ENCODE results near the gene RBL2.
"Not testable (repeated sequence)": the region's sequence is repeated elsewhere in the genome, so short reads cannot be mapped to it uniquely, and the experiment has no call there.

The RBL2 gene

DNA sequence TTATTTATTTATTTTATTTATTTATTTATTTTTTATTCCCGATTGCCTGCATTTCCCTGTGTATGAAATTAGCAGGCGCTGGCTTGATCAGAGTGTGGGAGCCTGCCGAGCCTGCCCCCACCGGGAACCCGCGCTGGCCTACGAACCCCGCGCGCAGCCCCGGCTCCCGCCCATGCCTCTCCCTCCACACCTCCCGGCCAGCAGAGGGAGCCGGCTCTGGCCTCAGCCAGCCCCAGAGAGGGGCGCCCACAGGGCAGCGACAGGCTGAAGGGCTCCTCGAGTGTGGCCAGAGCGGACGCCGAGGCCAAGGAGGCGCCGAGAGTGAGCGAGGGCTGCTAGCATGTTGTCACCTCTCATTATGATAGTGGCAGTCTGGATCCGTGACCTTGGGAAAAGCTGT, 13.0 kb upstream of the RBL2 start:
- H3K9ac ChIP-seq (ENCODE audit: low read depth, low read length, poor library complexity, severe bottlenecking) = no peak overlapping the region
- no peaks in the 10 kb centered on the region for H3K9me2 ChIP-seq (replicated peaks; ENCODE audit: low read depth, low read length)
- H3K4me3 ChIP-seq (ENCODE audit: low read length, poor library complexity, severe bottlenecking) = no peak overlapping the region
- H3K36me3 ChIP-seq (ENCODE audit: insufficient read depth, low read length) = no peaks in the 10 kb centered on the region
- H4K20me1 ChIP-seq (ENCODE audit: insufficient read depth, low read length, poor library complexity, severe bottlenecking) = no peaks in the 10 kb centered on the region
- no peaks in the 10 kb centered on the region for H3K79me2 ChIP-seq (ENCODE audit: insufficient read depth, low read length)
- H3K9me3 ChIP-seq (ENCODE audit: insufficient read depth, low read depth, low read length) = peaks cover 4% of the 10 kb centered on the region; the same call in 1 of the 2 replicates
- H3K4me1 ChIP-seq (ENCODE audit: insufficient read depth, low read length, poor library complexity, severe bottlenecking) = peaks cover 4% of the 10 kb centered on the region
- no peak overlapping the region for H3K4me2 ChIP-seq (ENCODE audit: low read depth, low read length, poor library complexity, severe bottlenecking)
- H3K27me3 ChIP-seq (ENCODE audit: insufficient read depth, low read length, poor library complexity, severe bottlenecking) = no peaks in the 10 kb centered on the region
- no peak overlapping the region for H2AFZ ChIP-seq (ENCODE audit: low read length)
- no peaks in the 10 kb centered on the region for H3F3A ChIP-seq (ENCODE audit: low read depth)
- TF ChIP-seq CTCF (conservative IDR thresholded peaks at IDR 0.05; ENCODE audit: low read length) = no peak; the same call in 1 of the 2 replicates
- TF ChIP-seq EZH2phosphoT487 (IDR thresholded peaks at IDR 0.05; ENCODE audit: borderline replicate concordance) = no peak

DNA sequence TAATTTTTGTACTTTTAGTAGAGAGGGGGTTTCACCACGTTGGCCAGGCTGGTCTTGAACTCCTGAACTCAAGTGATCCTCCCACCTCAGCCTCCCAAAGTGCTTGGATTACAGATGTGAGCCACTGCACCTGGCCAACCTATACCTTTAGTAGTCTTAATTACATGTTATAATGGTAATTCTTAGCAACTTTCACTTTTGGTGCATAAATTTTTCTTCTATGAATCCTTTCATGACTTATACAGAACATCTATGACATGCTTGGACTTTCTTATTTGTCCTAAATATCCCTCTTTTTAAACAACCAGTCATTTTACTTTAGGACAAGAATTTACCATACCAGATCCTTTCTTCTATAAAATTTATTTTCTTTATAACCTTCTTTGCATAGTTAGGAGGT, 10.3 kb upstream of the RBL2 start:
- H4K20me1 ChIP-seq (ENCODE audit: insufficient read depth, low read length, poor library complexity, severe bottlenecking); H3K9me3 ChIP-seq (ENCODE audit: insufficient read depth, low read depth, low read length); H3K79me2 ChIP-seq (ENCODE audit: insufficient read depth, low read length); H3F3A ChIP-seq (ENCODE audit: low read depth); H3K4me2 ChIP-seq (ENCODE audit: low read depth, low read length, poor library complexity, severe bottlenecking); H3K9me2 ChIP-seq (replicated peaks; ENCODE audit: low read depth, low read length); H3K4me3 ChIP-seq (ENCODE audit: low read length, poor library complexity, severe bottlenecking); H3K36me3 ChIP-seq (ENCODE audit: insufficient read depth, low read length); H3K4me1 ChIP-seq (ENCODE audit: insufficient read depth, low read length, poor library complexity, severe bottlenecking); H2AFZ ChIP-seq (ENCODE audit: low read length); H3K9ac ChIP-seq (ENCODE audit: low read depth, low read length, poor library complexity, severe bottlenecking); H3K27me3 ChIP-seq (ENCODE audit: insufficient read depth, low read length, poor library complexity, severe bottlenecking): not testable (repeated sequence)

- peaks cover under 1% of the 10 kb centered on the region for H3K4me1 ChIP-seq (ENCODE audit: insufficient read depth, low read length, poor library complexity, severe bottlenecking)
- no peak overlapping the region for H2AFZ ChIP-seq (ENCODE audit: low read length)
- H3K4me3 ChIP-seq (ENCODE audit: low read length, poor library complexity, severe bottlenecking) = no peak overlapping the region
- peaks cover 14% of the 10 kb centered on the region for H3K27me3 ChIP-seq (ENCODE audit: insufficient read depth, low read length, poor library complexity, severe bottlenecking)
- no peak overlapping the region for H3K9ac ChIP-seq (ENCODE audit: low read depth, low read length, poor library complexity, severe bottlenecking)
- H3K9me3 ChIP-seq (ENCODE audit: insufficient read depth, low read depth, low read length) = peaks cover under 1% of the 10 kb centered on the region; the same call in 1 of the 2 replicates
- H3K4me2 ChIP-seq (ENCODE audit: low read depth, low read length, poor library complexity, severe bottlenecking) = no peak overlapping the region
- no peaks in the 10 kb centered on the region for H3K9me2 ChIP-seq (replicated peaks; ENCODE audit: low read depth, low read length)
- H4K20me1 ChIP-seq (ENCODE audit: insufficient read depth, low read length, poor library complexity, severe bottlenecking) = no peaks in the 10 kb centered on the region
- H3F3A ChIP-seq (ENCODE audit: low read depth) = no peaks in the 10 kb centered on the region
- H3K36me3 ChIP-seq (ENCODE audit: insufficient read depth, low read length) = no peaks in the 10 kb centered on the region
- TF ChIP-seq EZH2phosphoT487 (IDR thresholded peaks at IDR 0.05; ENCODE audit: borderline replicate concordance) (no peak), CTCF (conservative IDR thresholded peaks at IDR 0.05; ENCODE audit: low read length) (no peak)
- H3K79me2 ChIP-seq (ENCODE audit: insufficient read depth, low read length) = no peaks in the 10 kb centered on the region
Observed at GRCh38 chr16:53428681-53429080, 5.6 kb upstream of the RBL2 start.

GRCh38 chr16:53429221-53429943, 4.9 kb upstream of the RBL2 start:
- Histone ChIP-seq H3K79me2 (ENCODE audit: insufficient read depth, low read length) (no peaks in the 10 kb centered on the region; the same call in 1 of the 2 replicates), H3K36me3 (ENCODE audit: insufficient read depth, low read length) (no peaks in the 10 kb centered on the region), H3K4me2 (ENCODE audit: low read depth, low read length, poor library complexity, severe bottlenecking) (no peak overlapping the region), H2AFZ (ENCODE audit: low read length) (no peak overlapping the region), H3K27me3 (ENCODE audit: insufficient read depth, low read length, poor library complexity, severe bottlenecking) (peaks cover 14% of the 10 kb centered on the region), H3K9ac (ENCODE audit: low read depth, low read length, poor library complexity, severe bottlenecking) (no peak overlapping the region), H3K4me3 (ENCODE audit: low read length, poor library complexity, severe bottlenecking) (no peak overlapping the region), H3K9me3 (ENCODE audit: insufficient read depth, low read depth, low read length) (no peaks in the 10 kb centered on the region), H3K4me1 (ENCODE audit: insufficient read depth, low read length, poor library complexity, severe bottlenecking) (peaks cover 5% of the 10 kb centered on the region), H3K9me2 (replicated peaks; ENCODE audit: low read depth, low read length) (no peaks in the 10 kb centered on the region), H4K20me1 (ENCODE audit: insufficient read depth, low read length, poor library complexity, severe bottlenecking) (no peaks in the 10 kb centered on the region), H3F3A (ENCODE audit: low read depth) (no peaks in the 10 kb centered on the region)
- TF ChIP-seq CTCF (conservative IDR thresholded peaks at IDR 0.05; ENCODE audit: low read length) = no peak
- no peak for TF ChIP-seq EZH2phosphoT487 (IDR thresholded peaks at IDR 0.05; ENCODE audit: borderline replicate concordance)

Measured in Loucy (cell line).